Activated T-cell treated with anti-CD3 and anti-CD28 coated beads, Interleukin-2, amount 50 U/mL, for 72 hours (primary cell): Measurements from ENCODE around the gene NF1. TPM values are rescaled to one million over a fixed set of nuclear protein-coding genes. Genes with fewer than 3 reads are reported as not detected.

Experiments
- ATAC-seq, 2 donors: fragments of 150-1000 bp; cut with Tn5 transposase; replicated peaks in 1 of 2; 2 replicates each; pipeline ENCODE4 v1.10.0; 2021; ENCODE audit warnings: moderate library complexity in 2 of 2, mild to moderate bottlenecking in 1 of 2
- DNase-seq, 2 donors: peaks; one replicate each; pipeline ENCODE4 v3.0.0; 2021 to 2022; ENCODE audit warnings: mixed read lengths in 1 of 2
- H3K27ac Mint-ChIP-seq: one replicate; pipeline ENCODE4 v1.8.0; 2022; ENCODE audit warnings: mild to moderate bottlenecking, moderate library complexity, mixed read lengths
- H3K27me3 Mint-ChIP-seq: one replicate; pipeline ENCODE4 v1.8.0; 2022; ENCODE audit warnings: low read depth, mixed read lengths
- H3K36me3 Mint-ChIP-seq, 2 donors: one replicate each; pipeline ENCODE4 v1.8.0; 2022; ENCODE audit warnings: mixed read lengths in 2 of 2, mild to moderate bottlenecking in 1 of 2; ENCODE audit not compliant: insufficient read depth in 2 of 2
- H3K4me1 Mint-ChIP-seq: one replicate; pipeline ENCODE4 v1.8.0; 2022; ENCODE audit warnings: low read depth, mixed read lengths
- H3K4me3 Mint-ChIP-seq, 2 donors: one replicate each; pipeline ENCODE4 v1.8.0; 2022; ENCODE audit warnings: mild to moderate bottlenecking in 2 of 2, mixed read lengths in 2 of 2, moderate library complexity in 2 of 2
- H3K9me3 Mint-ChIP-seq, 2 donors: one replicate each; pipeline ENCODE4 v1.8.0; 2022; ENCODE audit warnings: mixed read lengths in 2 of 2
- total RNA-seq, 2 donors: library from RNA; stranded (reverse); gene quantifications; one replicate each; pipeline ENCODE4 v1.2.3, GENCODE V29; 2022

The NF1 gene
- total RNA-seq, 2 donors from 2014 or later, result 26.4 to 26.9 TPM

DNA sequence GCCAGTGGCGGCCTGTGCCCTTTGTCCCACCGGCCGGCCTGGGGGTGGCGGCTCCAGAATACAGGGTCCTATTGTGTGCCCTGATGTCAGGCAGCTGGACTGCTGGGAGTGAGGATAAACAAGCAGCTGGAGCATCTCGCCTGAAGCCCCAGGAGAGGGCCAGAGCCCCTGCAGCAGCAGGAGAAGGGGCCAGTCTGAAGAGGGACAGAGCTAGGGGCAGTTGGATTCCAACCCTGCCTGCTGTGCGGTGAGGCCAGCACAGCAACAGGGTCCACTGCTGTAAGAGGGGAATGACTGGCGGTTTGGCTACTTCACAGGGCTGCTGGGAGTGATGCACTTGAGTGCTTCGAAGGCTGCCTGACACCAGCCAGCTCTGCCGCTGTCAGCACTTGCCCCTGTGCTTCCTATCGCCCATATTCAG lies 321.7 kb downstream of the NF1 start:
- no peak overlapping the region for H3K4me3 Mint-ChIP-seq
- DNase-seq, result no peak
- ATAC-seq, result no peak
- no peaks in the 10 kb centered on the region for H3K4me1 Mint-ChIP-seq
- no peaks in the 10 kb centered on the region for H3K27me3 Mint-ChIP-seq
- H3K27ac Mint-ChIP-seq, result no peak overlapping the region
- H3K9me3 Mint-ChIP-seq, result no peaks in the 10 kb centered on the region
- H3K36me3 Mint-ChIP-seq, result no peaks in the 10 kb centered on the region

DNA sequence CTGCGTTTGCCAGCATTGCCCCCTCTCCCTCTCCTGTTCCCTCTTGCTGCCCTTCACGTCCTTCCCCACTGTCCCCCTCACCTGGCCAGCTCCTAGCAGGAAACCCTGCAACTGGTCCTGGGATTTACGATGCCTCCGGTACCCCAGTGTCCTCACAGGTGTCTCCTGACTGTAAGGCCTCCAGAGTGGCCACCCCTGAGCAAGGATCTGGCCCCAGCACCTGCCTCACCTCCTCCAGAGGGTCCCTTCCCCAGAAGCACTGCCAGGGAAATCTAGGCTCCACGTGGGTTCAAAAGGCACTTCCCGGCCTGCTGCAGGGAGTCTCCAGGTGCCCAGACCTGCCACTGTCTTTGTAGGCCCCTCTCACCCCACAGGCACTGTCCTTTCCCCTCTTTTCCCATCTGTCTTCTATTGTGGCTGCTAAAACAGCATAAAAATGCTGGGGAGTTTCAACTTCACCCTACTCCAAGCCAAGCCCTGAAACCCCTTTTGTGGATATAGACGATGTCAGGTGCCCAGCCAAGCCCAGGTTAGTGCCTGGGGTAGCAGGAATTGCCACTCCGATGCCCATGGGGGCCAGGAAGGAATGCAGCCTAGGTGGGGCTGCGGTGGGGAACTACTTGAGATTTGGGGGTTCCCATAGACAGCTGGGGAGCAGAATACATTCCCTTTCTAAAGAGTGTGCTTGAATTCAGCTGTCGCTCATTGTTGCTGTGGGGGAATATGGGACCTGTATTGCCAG lies 322.4 kb downstream of the NF1 start:
- Mint-ChIP-seq H3K27ac (no peak overlapping the region), H3K4me1 (no peaks in the 10 kb centered on the region), H3K9me3 (no peaks in the 10 kb centered on the region), H3K27me3 (no peaks in the 10 kb centered on the region), H3K4me3 (no peak overlapping the region), H3K36me3 (no peaks in the 10 kb centered on the region)
- ATAC-seq, result no peak
- DNase-seq, result no peak

DNA sequence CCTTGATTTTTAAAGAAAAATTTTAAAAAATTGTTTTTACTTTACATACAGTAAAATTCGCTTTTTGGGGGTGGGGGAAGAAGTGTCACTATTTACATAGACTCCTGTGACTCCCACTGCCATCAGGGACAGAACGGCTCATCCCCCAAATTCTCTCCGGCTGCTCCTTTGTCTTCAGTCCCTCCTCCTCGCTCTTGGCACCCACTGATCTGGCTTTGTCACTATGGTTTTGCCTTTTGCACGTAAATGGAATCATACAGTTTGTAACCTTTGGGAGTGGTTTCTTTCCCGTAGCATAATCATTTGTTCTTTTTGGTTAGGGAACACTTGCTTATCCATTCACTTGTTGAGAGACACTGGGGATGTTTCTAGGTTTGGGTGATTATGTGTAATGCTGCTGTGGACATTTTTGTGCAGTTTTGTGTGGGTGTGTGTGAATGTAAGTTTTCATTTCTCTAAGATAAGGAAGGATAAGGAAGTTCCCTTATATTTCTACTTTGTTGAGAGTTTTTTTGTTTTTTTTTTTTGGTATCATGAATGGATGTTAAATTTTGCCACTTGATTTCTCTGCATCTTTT lies 324.1 kb downstream of the NF1 start:
- DNase-seq, result no peak
- Mint-ChIP-seq H3K4me3 (no peak overlapping the region), H3K4me1 (no peaks in the 10 kb centered on the region), H3K27me3 (no peaks in the 10 kb centered on the region), H3K9me3 (peaks cover 4 to 6% of the 10 kb centered on the region in 2 donors), H3K27ac (no peak overlapping the region), H3K36me3 (peaks cover 0 to 7% of the 10 kb centered on the region in 2 donors)
- no peak for ATAC-seq

DNA sequence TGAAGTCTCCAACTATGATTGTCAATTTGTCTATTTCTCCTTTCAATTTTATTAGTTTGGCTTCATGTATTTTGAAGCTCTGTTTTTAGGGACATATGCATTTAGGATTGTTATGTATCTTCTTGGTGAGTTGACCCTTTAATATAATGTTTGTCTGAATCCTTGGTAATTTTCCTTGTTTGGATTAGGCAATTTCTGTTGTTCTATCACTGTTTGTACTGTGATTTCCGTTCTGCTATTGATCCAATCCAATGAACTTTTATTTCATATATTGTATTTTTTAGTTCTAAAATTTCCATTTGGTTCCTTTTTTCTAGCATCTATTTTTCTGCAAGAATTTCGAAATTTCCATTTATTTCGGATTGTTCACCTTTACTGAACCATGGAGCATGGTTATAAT lies 327.7 kb downstream of the NF1 start:
- Mint-ChIP-seq H3K4me3 (no peak overlapping the region), H3K27me3 (no peaks in the 10 kb centered on the region), H3K4me1 (no peaks in the 10 kb centered on the region), H3K36me3 (peaks cover 0 to 9% of the 10 kb centered on the region in 2 donors), H3K27ac (no peak overlapping the region), H3K9me3 (peaks cover 4 to 8% of the 10 kb centered on the region in 2 donors)
- DNase-seq, result no peak
- ATAC-seq, result no peak

DNA sequence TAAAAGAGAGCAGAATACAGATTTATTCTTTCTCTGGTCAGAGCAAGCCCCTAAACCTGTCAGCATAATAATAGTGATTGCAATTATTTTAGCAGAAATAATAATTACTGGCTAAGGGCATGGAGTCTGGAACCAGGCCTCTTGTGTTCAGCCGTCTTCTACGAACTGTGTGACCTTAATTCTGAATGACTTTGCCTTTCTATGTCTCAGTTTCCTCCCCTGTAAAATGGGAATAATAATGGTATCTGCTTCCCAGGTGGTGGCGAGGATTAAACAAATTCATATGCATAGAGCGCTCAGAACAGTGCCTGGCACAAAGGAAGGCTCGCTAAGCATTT lies 330.1 kb downstream of the NF1 start:
- Mint-ChIP-seq H3K36me3 (peaks cover 0 to 9% of the 10 kb centered on the region in 2 donors), H3K4me1 (no peaks in the 10 kb centered on the region), H3K27me3 (peaks cover 10% of the 10 kb centered on the region), H3K27ac (no peak overlapping the region), H3K9me3 (peaks cover 4 to 8% of the 10 kb centered on the region in 2 donors), H3K4me3 (no peak overlapping the region)
- ATAC-seq (no peak), DNase-seq (no peak)

DNA sequence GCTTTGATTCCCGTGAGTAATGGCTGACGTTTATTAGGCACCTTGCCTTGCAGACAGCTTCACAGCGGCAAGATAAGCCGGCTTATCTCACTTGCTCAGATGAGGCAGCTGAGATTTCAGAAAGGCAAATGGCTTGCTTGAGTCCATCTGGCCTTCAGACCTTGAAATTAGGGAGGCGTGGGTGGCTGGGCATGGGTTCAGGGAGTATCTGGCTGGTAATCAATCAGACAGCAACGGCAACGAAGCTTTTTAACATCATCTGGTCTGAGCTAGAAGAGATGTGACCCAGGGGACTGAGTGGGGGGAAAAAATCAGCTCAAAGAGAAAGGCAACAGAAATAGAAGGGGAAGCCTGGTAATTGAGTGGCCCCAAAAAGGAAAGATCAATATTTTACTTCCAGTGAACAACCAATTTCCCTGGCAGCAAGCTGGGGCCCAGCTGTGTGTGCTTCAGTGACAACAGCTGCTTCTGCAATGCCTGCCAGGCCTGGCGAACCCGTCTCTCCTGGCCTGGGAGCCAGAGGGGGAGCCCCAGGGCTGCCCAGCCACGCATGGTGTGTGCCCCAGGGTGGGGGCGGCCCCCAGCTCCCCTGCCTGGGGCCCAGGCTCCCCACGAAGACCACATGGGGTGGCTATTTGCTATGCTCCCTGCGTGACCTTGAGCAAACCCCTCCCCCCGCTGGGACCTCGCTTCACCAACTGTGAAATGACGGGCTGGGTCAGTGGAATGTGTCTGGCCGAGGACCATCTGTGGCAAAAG lies 330.7 kb downstream of the NF1 start:
- H3K9me3 Mint-ChIP-seq, result peaks cover 4 to 8% of the 10 kb centered on the region in 2 donors
- ATAC-seq (no peak), DNase-seq (no peak)
- H3K27me3 Mint-ChIP-seq, result peaks cover 12% of the 10 kb centered on the region
- no peak overlapping the region for H3K4me3 Mint-ChIP-seq
- H3K4me1 Mint-ChIP-seq, result no peaks in the 10 kb centered on the region
- H3K36me3 Mint-ChIP-seq, result peaks cover 0 to 9% of the 10 kb centered on the region in 2 donors
- H3K27ac Mint-ChIP-seq, result no peak overlapping the region

Other genes with a start within 250 kb of the NF1 start
- 10 to 100 TPM in 1 of 2 donors, 1 to 10 TPM in 1; 9.0 to 10.4 TPM for gene TEFM, start 188.7 kb upstream of the NF1 start, total RNA-seq
- 1 to 10 TPM; 1.5 to 1.8 TPM for gene ADAP2, start 173.0 kb upstream of the NF1 start, total RNA-seq
- gene RNF135, start 123.9 kb upstream of the NF1 start, total RNA-seq, result 10 to 100 TPM; 11.7 to 12.3 TPM
- gene OMG, start 202.3 kb downstream of the NF1 start, total RNA-seq, result 1 to 10 TPM in 1 of 2 donors, under 1 TPM in 1; 0.42 to 1.1 TPM
- gene EVI2B, start 219.1 kb downstream of the NF1 start, total RNA-seq, result 10 to 100 TPM; 28.0 to 37.3 TPM
- gene EVI2A, start 226.6 kb downstream of the NF1 start, total RNA-seq, result 10 to 100 TPM; 31.9 to 39.3 TPM